DMS153 treated with DMSO at 0.1 percent for 48 hours (cell line): ENCODE measurements around the gene PCP4.

Experiments
- DNase-seq: peaks from one replicate; lab custom pipeline; 2025; ENCODE audit not compliant: unreplicated experiment; lab: John Stamatoyannopoulos, UW

The PCP4 gene

GRCh38 chr21:39915881-39916280 is 48.6 kb downstream of the PCP4 start:
- DNase-seq: no peak

GRCh38 chr21:39918558-39918957 is 51.3 kb downstream of the PCP4 start:
- no peak for DNase-seq

- DNase-seq: no peak
Measured at GRCh38 chr21:39923476-39923875, 56.2 kb downstream of the PCP4 start.

GRCh38 chr21:39924577-39925308 is 57.5 kb downstream of the PCP4 start:
- no peak for DNase-seq

GRCh38 chr21:39927304-39927886 is 60.2 kb downstream of the PCP4 start:
- DNase-seq: no peak

GRCh38 chr21:39932335-39932734 is 65.1 kb downstream of the PCP4 start:
- DNase-seq: no peak

GRCh38 chr21:39934895-39935294 is 67.7 kb downstream of the PCP4 start:
- no peak for DNase-seq

GRCh38 chr21:39935716-39936115 is 68.5 kb downstream of the PCP4 start:
- DNase-seq: no peak

GRCh38 chr21:39938086-39938625 is 70.9 kb downstream of the PCP4 start:
- DNase-seq: peak; percentile 19

GRCh38 chr21:39946199-39946598 is 79.0 kb downstream of the PCP4 start:
- no peak for DNase-seq

- no peak for DNase-seq
Measured at GRCh38 chr21:39947031-39947430, 79.8 kb downstream of the PCP4 start.

- DNase-seq: no peak
Measured at GRCh38 chr21:39951183-39952101, 84.2 kb downstream of the PCP4 start.

GRCh38 chr21:39952265-39952664 is 85.0 kb downstream of the PCP4 start:
- no peak for DNase-seq

GRCh38 chr21:39954570-39954969 is 87.3 kb downstream of the PCP4 start:
- no peak for DNase-seq

GRCh38 chr21:39955326-39955725 is 88.1 kb downstream of the PCP4 start:
- DNase-seq: no peak

GRCh38 chr21:39956586-39956985 is 89.3 kb downstream of the PCP4 start:
- DNase-seq: no peak

- DNase-seq: no peak
Measured at GRCh38 chr21:39958731-39959130, 91.5 kb downstream of the PCP4 start.

- DNase-seq: no peak
Measured at GRCh38 chr21:39961251-39961650, 94.0 kb downstream of the PCP4 start.

- no peak for DNase-seq
Measured at GRCh38 chr21:39965026-39965425, 97.8 kb downstream of the PCP4 start.

GRCh38 chr21:39966786-39967185 is 99.5 kb downstream of the PCP4 start:
- DNase-seq: no peak

- DNase-seq: no peak
Measured at GRCh38 chr21:39968010-39968409, 100.8 kb downstream of the PCP4 start.
